ENCODE measurements around the gene TPRA1.

Gene TPRA1

DNA sequence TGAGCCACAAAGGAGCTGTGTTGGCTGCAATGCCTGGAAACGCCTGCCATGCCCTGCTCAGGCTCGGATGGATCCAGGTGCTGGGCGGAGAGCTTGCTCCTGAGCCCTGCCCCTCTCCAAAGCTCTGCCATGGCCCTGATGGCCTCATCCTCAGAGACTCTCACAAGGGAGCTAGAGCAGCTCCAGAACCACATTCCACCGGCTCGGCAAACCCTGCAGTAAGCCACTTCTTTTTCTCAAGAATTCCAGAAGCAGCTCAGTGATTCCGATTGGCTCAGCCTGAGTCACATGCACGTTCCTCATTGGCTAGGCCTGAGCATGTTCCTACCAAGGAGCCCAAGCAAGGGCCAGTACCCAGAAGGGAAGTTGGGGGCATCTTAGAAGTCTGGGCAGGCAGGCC, 24.8 kb downstream of the TPRA1 start:
- no peak overlapping the region for H3K4me3 ChIP-seq (ENCODE audit: low read depth in 1 of 2, low read length in 2 of 2)
- peaks cover 3% of the 10 kb centered on the region; the same call in 1 of the 2 replicates for H3K36me3 ChIP-seq (ENCODE audit: insufficient read depth, low read length)
- H3K9me3 ChIP-seq (ENCODE audit: insufficient read depth, low read length, severe bottlenecking): no peaks in the 10 kb centered on the region
- H3K9ac ChIP-seq (ENCODE audit: low read depth, low read length): no peak overlapping the region
- no peak overlapping the region for H3K27ac ChIP-seq (ENCODE audit: low read length)
- DNase-seq (no peak), ATAC-seq (ENCODE audit: insufficient read depth, low read depth) (no peak; the same call in 2 of the 3 replicates)
- no peak overlapping the region for H3K4me2 ChIP-seq (ENCODE audit: insufficient read depth, low read length)
- H3K79me2 ChIP-seq (ENCODE audit: insufficient read depth, low read length): no peaks in the 10 kb centered on the region
- no peak overlapping the region for H2AFZ ChIP-seq (ENCODE audit: low read depth, low read length)
- H4K20me1 ChIP-seq (ENCODE audit: insufficient read depth, low read length): peaks cover 4% of the 10 kb centered on the region; the same call in 1 of the 2 replicates
- no peaks in the 10 kb centered on the region for H3K27me3 ChIP-seq (ENCODE audit: insufficient read depth, low read length, poor library complexity)
- H3K4me1 ChIP-seq (ENCODE audit: insufficient read depth, low read length): no peaks in the 10 kb centered on the region
- no peak for TF ChIP-seq EZH2 (IDR thresholded peaks at IDR 0.05; ENCODE audit: borderline replicate concordance, low read depth, low read length, severe bottlenecking)
- TF ChIP-seq, protein P1, sequence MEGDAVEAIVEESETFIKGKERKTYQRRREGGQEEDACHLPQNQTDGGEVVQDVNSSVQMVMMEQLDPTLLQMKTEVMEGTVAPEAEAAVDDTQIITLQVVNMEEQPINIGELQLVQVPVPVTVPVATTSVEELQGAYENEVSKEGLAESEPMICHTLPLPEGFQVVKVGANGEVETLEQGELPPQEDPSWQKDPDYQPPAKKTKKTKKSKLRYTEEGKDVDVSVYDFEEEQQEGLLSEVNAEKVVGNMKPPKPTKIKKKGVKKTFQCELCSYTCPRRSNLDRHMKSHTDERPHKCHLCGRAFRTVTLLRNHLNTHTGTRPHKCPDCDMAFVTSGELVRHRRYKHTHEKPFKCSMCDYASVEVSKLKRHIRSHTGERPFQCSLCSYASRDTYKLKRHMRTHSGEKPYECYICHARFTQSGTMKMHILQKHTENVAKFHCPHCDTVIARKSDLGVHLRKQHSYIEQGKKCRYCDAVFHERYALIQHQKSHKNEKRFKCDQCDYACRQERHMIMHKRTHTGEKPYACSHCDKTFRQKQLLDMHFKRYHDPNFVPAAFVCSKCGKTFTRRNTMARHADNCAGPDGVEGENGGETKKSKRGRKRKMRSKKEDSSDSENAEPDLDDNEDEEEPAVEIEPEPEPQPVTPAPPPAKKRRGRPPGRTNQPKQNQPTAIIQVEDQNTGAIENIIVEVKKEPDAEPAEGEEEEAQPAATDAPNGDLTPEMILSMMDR (IDR thresholded peaks at IDR 0.05; ENCODE audit: borderline replicate concordance, extremely low read depth, low read length, poor library complexity, severe bottlenecking): no peak

DNA sequence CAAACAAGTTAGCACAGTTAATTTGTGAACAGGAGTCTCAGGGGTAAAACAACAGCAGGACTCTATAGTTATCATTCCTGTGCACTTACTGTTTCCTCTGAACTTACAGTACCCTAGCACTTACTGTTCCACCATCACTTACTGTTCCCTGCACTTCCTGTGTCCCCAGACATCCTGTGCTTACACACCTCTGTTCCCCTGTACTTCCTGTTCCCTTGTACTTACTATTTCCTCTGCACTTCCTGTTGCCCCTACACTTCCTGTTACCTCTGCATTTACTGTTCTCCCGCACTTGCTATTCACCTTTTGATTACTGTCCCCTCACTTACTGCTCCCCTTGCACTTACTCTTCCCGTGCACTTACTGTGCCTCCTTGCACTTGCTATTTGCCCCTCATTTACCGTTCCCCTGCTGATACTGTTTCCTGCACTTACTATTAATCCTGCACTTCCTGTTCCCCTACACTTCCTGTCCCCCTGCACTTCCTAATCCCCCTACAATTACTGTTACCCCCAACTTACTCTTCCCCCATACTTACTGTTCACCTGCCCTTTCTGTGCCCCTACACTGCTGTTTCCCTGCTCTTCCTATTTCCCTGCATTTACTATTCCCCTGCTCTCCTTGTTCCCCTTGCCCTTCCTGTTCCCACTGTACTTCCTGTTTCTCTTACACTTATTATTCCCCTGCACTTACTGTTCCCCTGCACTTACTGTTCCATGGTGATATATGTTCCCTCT, 30.3 kb downstream of the TPRA1 start:
- Histone ChIP-seq H3K79me2 (ENCODE audit: insufficient read depth, low read length) (no peaks in the 10 kb centered on the region), H2AFZ (ENCODE audit: low read depth, low read length) (peak overlapping the region; percentile 71), H3K9me3 (ENCODE audit: insufficient read depth, low read length, severe bottlenecking) (peaks cover 9% of the 10 kb centered on the region), H3K9ac (ENCODE audit: low read depth, low read length) (no peak overlapping the region), H4K20me1 (ENCODE audit: insufficient read depth, low read length) (no peaks in the 10 kb centered on the region), H3K36me3 (ENCODE audit: insufficient read depth, low read length) (no peaks in the 10 kb centered on the region), H3K27me3 (ENCODE audit: insufficient read depth, low read length, poor library complexity) (no peaks in the 10 kb centered on the region), H3K4me2 (ENCODE audit: insufficient read depth, low read length) (no peak overlapping the region), H3K4me1 (ENCODE audit: insufficient read depth, low read length) (0 out of 2 replicates have a peak, but pooled peaks cover 4% of the 10 kb centered on the region), H3K4me3 (ENCODE audit: low read depth in 1 of 2, low read length in 2 of 2) (no peak overlapping the region), H3K27ac (ENCODE audit: low read length) (no peak overlapping the region)
- TF ChIP-seq, protein P1 (IDR thresholded peaks at IDR 0.05; ENCODE audit: borderline replicate concordance, extremely low read depth, low read length, poor library complexity, severe bottlenecking): no peak
- TF ChIP-seq EZH2 (IDR thresholded peaks at IDR 0.05; ENCODE audit: borderline replicate concordance, low read depth, low read length, severe bottlenecking): no peak
- DNase-seq (peak; percentile 31), ATAC-seq (ENCODE audit: insufficient read depth, low read depth) (peak; percentile 71)

DNA sequence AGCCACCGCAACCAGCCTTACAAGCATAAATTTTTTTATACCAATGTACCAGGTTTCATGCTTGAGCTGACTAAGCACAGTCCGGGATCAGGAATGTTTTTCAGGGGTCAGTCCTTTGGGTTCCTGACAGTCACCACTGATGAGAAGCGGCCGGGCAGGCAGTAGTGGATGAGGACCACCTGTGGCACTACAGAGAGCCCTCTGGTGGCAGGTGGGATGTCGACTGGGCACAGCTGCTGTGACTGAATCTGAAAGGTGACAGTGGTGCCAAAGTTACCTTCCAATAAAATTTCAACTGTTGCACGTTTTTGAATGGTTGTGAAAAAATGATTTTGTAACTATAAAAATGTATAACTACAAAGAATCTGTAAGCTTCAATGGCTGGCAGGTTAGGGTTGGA, 34.0 kb downstream of the TPRA1 start:
- Histone ChIP-seq H3K4me2 (ENCODE audit: insufficient read depth, low read length) (no peak overlapping the region), H3K79me2 (ENCODE audit: insufficient read depth, low read length) (no peaks in the 10 kb centered on the region), H3K4me3 (ENCODE audit: low read depth in 1 of 2, low read length in 2 of 2) (no peak overlapping the region), H2AFZ (ENCODE audit: low read depth, low read length) (no peak overlapping the region), H3K27me3 (ENCODE audit: insufficient read depth, low read length, poor library complexity) (no peaks in the 10 kb centered on the region), H3K27ac (ENCODE audit: low read length) (no peak overlapping the region), H3K9ac (ENCODE audit: low read depth, low read length) (no peak overlapping the region), H3K36me3 (ENCODE audit: insufficient read depth, low read length) (no peaks in the 10 kb centered on the region), H4K20me1 (ENCODE audit: insufficient read depth, low read length) (no peaks in the 10 kb centered on the region), H3K4me1 (ENCODE audit: insufficient read depth, low read length) (0 out of 2 replicates have a peak, but pooled peaks cover 4% of the 10 kb centered on the region), H3K9me3 (ENCODE audit: insufficient read depth, low read length, severe bottlenecking) (peaks cover 9% of the 10 kb centered on the region)
- DNase-seq (no peak), ATAC-seq (ENCODE audit: insufficient read depth, low read depth) (no peak)
- TF ChIP-seq, protein P1 (IDR thresholded peaks at IDR 0.05; ENCODE audit: borderline replicate concordance, extremely low read depth, low read length, poor library complexity, severe bottlenecking): peak; percentile 48
- TF ChIP-seq EZH2 (IDR thresholded peaks at IDR 0.05; ENCODE audit: borderline replicate concordance, low read depth, low read length, severe bottlenecking): no peak
